GM23338 (cell line): Measurements from ENCODE around the gene FFAR3. TPM values are rescaled to one million over a fixed set of nuclear protein-coding genes. Genes with fewer than 3 reads are reported as not detected.

Source experiments
- ATAC-seq: fragments of 200-7000 bp; cut with Tn5 transposase; 3 replicates; pipeline ENCODE4 v1.9.1; 2020
- DNase-seq: peaks from one replicate; pipeline ENCODE4 v3.0.0-alpha.2; 2015; ENCODE audit warnings: low spot score
- H2AFZ ChIP-seq: fragments of 200-600 bp; sonication (generic); 2 replicates; pipeline ENCODE4 v1.8.0; 2016; ENCODE audit warnings: antibody characterized with exemption, mild to moderate bottlenecking, moderate library complexity
- H3F3A ChIP-seq: fragments of 200-600 bp; sonication (generic); replicated peaks from 2 replicates; pipeline ENCODE4 v1.8.0; 2017; ENCODE audit warnings: antibody characterized with exemption, mixed run types, low read depth
- H3K27ac ChIP-seq: fragments of 200-600 bp; sonication (generic); 2 replicates; pipeline ENCODE4 v1.6.1; 2016; ENCODE audit warnings: low read depth
- H3K27me3 ChIP-seq: fragments of 200-600 bp; sonication (generic); 2 replicates; pipeline ENCODE4 v1.8.0; 2016; ENCODE audit warnings: mild to moderate bottlenecking, mixed run types, moderate library complexity; ENCODE audit not compliant: insufficient read depth
- H3K36me3 ChIP-seq: fragments of 200-600 bp; sonication (generic); 2 replicates; pipeline ENCODE4 v1.8.0; 2016; ENCODE audit warnings: mild to moderate bottlenecking; ENCODE audit not compliant: insufficient read depth
- H3K4me1 ChIP-seq: fragments of 200-600 bp; sonication (generic); 2 replicates; pipeline ENCODE4 v1.8.0; 2016; ENCODE audit warnings: mild to moderate bottlenecking, moderate library complexity; ENCODE audit not compliant: insufficient read depth
- H3K4me2 ChIP-seq: fragments of 200-600 bp; sonication (generic); 2 replicates; pipeline ENCODE4 v1.7.1; 2017; ENCODE audit warnings: mixed run types
- H3K4me3 ChIP-seq: fragments of 200-600 bp; sonication (generic); 2 replicates; pipeline ENCODE4 v1.6.1; 2016; ENCODE audit warnings: mixed run types
- H3K79me2 ChIP-seq: fragments of 200-600 bp; sonication (generic); replicated peaks from 2 replicates; pipeline ENCODE4 v1.8.0; 2017; ENCODE audit warnings: mild to moderate bottlenecking; ENCODE audit not compliant: insufficient read depth
- H3K9me2 ChIP-seq: fragments of 200-600 bp; sonication (generic); 2 replicates; pipeline ENCODE4 v1.8.0; 2017; ENCODE audit not compliant: insufficient read depth
- H4K20me1 ChIP-seq: fragments of 200-600 bp; sonication (generic); replicated peaks from 2 replicates; pipeline ENCODE4 v1.8.0; 2017; ENCODE audit warnings: mild to moderate bottlenecking; ENCODE audit not compliant: insufficient read depth
- H3K27ac Mint-ChIP-seq: 2 replicates; pipeline ENCODE4 v1.8.0; 2020; ENCODE audit warnings: inconsistent platforms, mild to moderate bottlenecking, moderate library complexity, mixed read lengths
- H3K27me3 Mint-ChIP-seq: 3 replicates; pipeline ENCODE4 v1.8.0; 2022; ENCODE audit warnings: low read depth, mild to moderate bottlenecking, moderate library complexity, mixed read lengths, inconsistent platforms; ENCODE audit not compliant: insufficient read depth, poor library complexity
- H3K36me3 Mint-ChIP-seq: 3 replicates; pipeline ENCODE4 v1.8.0; 2021; ENCODE audit warnings: low read depth, mild to moderate bottlenecking, inconsistent platforms, moderate library complexity, mixed read lengths
- H3K4me1 Mint-ChIP-seq: 3 replicates; pipeline ENCODE4 v1.8.0; 2020; ENCODE audit warnings: mild to moderate bottlenecking, inconsistent platforms, mixed read lengths
- H3K4me3 Mint-ChIP-seq: 3 replicates; pipeline ENCODE4 v1.8.0; 2021; ENCODE audit warnings: moderate library complexity, mild to moderate bottlenecking, inconsistent platforms, mixed read lengths
- H3K9me3 Mint-ChIP-seq: 3 replicates; pipeline ENCODE4 v1.8.0; 2020; ENCODE audit warnings: moderate library complexity, mild to moderate bottlenecking, inconsistent platforms, mixed read lengths
- CREB1 ChIP-seq: fragments of 250-450 bp; sonication (Bioruptor Pico); IDR thresholded peaks from 2 replicates; pipeline ENCODE4 v1.5.0; 2020; ENCODE audit warnings: low read depth, mild to moderate bottlenecking, moderate library complexity
- CTCF ChIP-seq, 2 experiments: fragments of 200-600 bp in 1 of 2; sonication (generic) in 1 of 2; conservative IDR thresholded peaks; 2 replicates each; pipeline versions ENCODE4 v1.5.1 to v1.6.1; 2016 to 2017; ENCODE audit warnings: antibody characterized with exemption in 2 of 2, low read depth in 2 of 2, mild to moderate bottlenecking in 2 of 2, moderate library complexity in 1 of 2
- ETS1 ChIP-seq: IDR thresholded peaks from 2 replicates; pipeline ENCODE4 v1.6.1; 2016; ENCODE audit warnings: antibody characterized with exemption
- EZH2 ChIP-seq: fragments of 200-600 bp; sonication (generic); IDR thresholded peaks from one replicate; pipeline ENCODE4 v1.8.0; 2017; ENCODE audit warnings: antibody characterized with exemption, mild to moderate bottlenecking, low read depth; ENCODE audit not compliant: unreplicated experiment
- EZH2phosphoT487 ChIP-seq: fragments of 200-600 bp; sonication (generic); IDR thresholded peaks from one replicate; pipeline ENCODE4 v1.8.1; 2018; ENCODE audit warnings: antibody characterized with exemption; ENCODE audit not compliant: unreplicated experiment
- JUNB ChIP-seq: IDR thresholded peaks from one replicate; pipeline ENCODE4 v1.6.1; 2016; ENCODE audit warnings: antibody characterized with exemption; ENCODE audit not compliant: unreplicated experiment
- POLR2AphosphoS5 ChIP-seq: IDR thresholded peaks from 2 replicates; pipeline ENCODE4 v1.6.1; 2016; ENCODE audit warnings: antibody characterized with exemption, low read depth
- STAT1 ChIP-seq: IDR thresholded peaks from one replicate; pipeline ENCODE4 v1.6.1; 2016; ENCODE audit warnings: antibody characterized with exemption; ENCODE audit not compliant: unreplicated experiment
- ZNF331 ChIP-seq: fragments of 250-450 bp; sonication (Bioruptor Pico); IDR thresholded peaks from 2 replicates; pipeline ENCODE4 v1.5.0; 2020; ENCODE audit warnings: low read depth, mild to moderate bottlenecking, moderate library complexity
- polyA plus RNA-seq: library from polyadenylated mRNA; unstranded; fragments of >200 nt; fragmentation: Nextera tagmentation; extraction: Ambion mirVana; gene quantifications from 2 replicates; pipeline ENCODE4 v1.2.1, GENCODE V29; 2016
- total RNA-seq: library from RNA; depleted of rRNA; stranded (reverse); fragments of >200 nt; shearing (Covaris generic); gene quantifications from 2 replicates; pipeline ENCODE4 v1.2.3, GENCODE V29; 2014
- TF ChIP-seq, protein P1 (sequence below): fragments of 250-450 bp; sonication (Bioruptor Pico); IDR thresholded peaks from 2 replicates; pipeline ENCODE4 v1.5.0; 2020; ENCODE audit warnings: mild to moderate bottlenecking, moderate library complexity
- TF ChIP-seq, protein P2 (sequence below): IDR thresholded peaks from one replicate; pipeline ENCODE4 v1.6.1; 2018; ENCODE audit warnings: antibody characterized with exemption; ENCODE audit not compliant: unreplicated experiment

The FFAR3 gene
- total and polyA plus RNA-seq, 2 experiments from 2014 or later, result 0.35 TPM; not detected in 1

DNA sequence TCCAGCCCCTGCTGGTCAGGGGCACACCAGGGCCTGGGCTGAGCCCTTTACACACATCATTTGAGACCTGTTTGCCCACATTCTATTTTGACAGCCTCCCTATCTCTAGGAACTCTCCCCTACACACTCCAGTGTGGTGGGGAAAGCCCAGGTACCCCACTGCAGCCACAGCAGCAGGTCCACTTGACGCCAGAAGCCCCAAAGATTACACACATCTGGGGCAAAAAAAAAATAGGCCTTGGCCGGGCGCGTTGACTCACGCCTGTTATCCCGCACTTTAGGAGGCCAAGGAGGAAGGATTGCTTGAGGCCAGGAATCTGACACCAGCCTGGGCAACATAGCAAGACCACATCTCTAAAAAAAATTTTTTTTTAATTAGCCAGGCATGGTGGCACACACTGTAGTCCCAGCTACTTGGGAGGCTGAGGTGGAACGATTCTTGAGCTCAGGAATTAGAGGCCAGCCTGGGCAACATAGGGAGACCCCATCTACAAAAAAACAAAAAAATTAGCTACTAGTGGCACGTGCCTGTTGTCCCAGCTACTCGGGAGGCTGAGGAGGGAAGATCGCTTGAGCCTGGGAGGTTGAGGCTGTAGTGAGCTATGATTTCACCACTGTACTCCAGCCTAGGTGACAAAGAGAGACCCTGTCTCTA lies 47.3 kb upstream of the FFAR3 start (continued):
- no peak for TF ChIP-seq EZH2phosphoT487

DNA sequence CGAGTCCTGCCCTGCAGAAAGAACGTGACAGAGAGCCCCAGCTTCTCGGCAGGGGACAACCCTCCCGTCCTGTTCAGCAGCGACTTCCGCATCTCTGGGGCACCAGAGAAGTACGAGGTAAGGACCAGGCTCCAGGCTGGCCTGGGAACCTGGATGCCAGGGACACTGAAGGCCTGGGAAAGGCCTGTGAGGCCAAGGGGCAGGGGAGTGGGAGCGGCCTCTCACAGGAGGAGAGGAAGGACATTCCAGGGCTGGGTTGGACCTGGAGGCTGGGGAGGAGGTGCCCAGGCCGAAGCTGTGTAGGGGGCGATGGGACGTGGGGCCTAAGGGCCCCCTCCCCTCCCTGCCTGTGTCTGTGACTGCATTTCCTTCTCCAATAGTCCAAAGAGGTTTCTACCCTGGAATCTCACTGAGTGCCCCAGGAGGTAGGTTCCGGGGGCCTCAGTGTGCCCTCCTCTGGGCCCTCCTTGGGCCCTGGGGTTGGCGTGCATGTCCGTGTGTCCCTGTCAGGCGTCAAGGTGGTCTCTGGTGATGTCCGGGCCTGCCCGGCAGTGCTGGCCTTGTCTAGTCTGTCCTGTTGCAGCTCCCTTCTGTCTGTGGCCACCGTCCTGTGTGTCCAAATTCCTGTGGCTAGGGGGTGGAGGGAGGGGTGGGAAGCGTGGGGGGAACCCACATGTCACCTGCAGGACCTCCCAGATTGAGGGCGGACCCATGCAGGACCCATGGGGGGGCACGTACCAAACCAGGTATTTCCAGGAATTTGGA lies 46.2 kb upstream of the FFAR3 start:
- Histone ChIP-seq H3K9me2 (no peaks in the 10 kb centered on the region), H3K27me3 (no peaks in the 10 kb centered on the region), H3K4me1 (no peaks in the 10 kb centered on the region), H3K36me3 (no peaks in the 10 kb centered on the region), H4K20me1 (no peaks in the 10 kb centered on the region), H3F3A (no peaks in the 10 kb centered on the region), H3K79me2 (no peaks in the 10 kb centered on the region), H3K4me2 (no peak overlapping the region), H2AFZ (no peak overlapping the region), H3K27ac (no peak overlapping the region), H3K4me3 (no peak overlapping the region)
- ATAC-seq (no peak), DNase-seq (no peak)
- Mint-ChIP-seq H3K27me3 (peaks cover 5% of the 10 kb centered on the region), H3K9me3 (no peaks in the 10 kb centered on the region; the same call in 2 of the 3 replicates), H3K27ac (no peak overlapping the region), H3K36me3 (no peaks in the 10 kb centered on the region), H3K4me3 (no peak overlapping the region), H3K4me1 (no peaks in the 10 kb centered on the region; the same call in 2 of the 3 replicates)
- TF ChIP-seq STAT1, result no peak
- no peak for TF ChIP-seq JUNB
- TF ChIP-seq, protein P1, sequence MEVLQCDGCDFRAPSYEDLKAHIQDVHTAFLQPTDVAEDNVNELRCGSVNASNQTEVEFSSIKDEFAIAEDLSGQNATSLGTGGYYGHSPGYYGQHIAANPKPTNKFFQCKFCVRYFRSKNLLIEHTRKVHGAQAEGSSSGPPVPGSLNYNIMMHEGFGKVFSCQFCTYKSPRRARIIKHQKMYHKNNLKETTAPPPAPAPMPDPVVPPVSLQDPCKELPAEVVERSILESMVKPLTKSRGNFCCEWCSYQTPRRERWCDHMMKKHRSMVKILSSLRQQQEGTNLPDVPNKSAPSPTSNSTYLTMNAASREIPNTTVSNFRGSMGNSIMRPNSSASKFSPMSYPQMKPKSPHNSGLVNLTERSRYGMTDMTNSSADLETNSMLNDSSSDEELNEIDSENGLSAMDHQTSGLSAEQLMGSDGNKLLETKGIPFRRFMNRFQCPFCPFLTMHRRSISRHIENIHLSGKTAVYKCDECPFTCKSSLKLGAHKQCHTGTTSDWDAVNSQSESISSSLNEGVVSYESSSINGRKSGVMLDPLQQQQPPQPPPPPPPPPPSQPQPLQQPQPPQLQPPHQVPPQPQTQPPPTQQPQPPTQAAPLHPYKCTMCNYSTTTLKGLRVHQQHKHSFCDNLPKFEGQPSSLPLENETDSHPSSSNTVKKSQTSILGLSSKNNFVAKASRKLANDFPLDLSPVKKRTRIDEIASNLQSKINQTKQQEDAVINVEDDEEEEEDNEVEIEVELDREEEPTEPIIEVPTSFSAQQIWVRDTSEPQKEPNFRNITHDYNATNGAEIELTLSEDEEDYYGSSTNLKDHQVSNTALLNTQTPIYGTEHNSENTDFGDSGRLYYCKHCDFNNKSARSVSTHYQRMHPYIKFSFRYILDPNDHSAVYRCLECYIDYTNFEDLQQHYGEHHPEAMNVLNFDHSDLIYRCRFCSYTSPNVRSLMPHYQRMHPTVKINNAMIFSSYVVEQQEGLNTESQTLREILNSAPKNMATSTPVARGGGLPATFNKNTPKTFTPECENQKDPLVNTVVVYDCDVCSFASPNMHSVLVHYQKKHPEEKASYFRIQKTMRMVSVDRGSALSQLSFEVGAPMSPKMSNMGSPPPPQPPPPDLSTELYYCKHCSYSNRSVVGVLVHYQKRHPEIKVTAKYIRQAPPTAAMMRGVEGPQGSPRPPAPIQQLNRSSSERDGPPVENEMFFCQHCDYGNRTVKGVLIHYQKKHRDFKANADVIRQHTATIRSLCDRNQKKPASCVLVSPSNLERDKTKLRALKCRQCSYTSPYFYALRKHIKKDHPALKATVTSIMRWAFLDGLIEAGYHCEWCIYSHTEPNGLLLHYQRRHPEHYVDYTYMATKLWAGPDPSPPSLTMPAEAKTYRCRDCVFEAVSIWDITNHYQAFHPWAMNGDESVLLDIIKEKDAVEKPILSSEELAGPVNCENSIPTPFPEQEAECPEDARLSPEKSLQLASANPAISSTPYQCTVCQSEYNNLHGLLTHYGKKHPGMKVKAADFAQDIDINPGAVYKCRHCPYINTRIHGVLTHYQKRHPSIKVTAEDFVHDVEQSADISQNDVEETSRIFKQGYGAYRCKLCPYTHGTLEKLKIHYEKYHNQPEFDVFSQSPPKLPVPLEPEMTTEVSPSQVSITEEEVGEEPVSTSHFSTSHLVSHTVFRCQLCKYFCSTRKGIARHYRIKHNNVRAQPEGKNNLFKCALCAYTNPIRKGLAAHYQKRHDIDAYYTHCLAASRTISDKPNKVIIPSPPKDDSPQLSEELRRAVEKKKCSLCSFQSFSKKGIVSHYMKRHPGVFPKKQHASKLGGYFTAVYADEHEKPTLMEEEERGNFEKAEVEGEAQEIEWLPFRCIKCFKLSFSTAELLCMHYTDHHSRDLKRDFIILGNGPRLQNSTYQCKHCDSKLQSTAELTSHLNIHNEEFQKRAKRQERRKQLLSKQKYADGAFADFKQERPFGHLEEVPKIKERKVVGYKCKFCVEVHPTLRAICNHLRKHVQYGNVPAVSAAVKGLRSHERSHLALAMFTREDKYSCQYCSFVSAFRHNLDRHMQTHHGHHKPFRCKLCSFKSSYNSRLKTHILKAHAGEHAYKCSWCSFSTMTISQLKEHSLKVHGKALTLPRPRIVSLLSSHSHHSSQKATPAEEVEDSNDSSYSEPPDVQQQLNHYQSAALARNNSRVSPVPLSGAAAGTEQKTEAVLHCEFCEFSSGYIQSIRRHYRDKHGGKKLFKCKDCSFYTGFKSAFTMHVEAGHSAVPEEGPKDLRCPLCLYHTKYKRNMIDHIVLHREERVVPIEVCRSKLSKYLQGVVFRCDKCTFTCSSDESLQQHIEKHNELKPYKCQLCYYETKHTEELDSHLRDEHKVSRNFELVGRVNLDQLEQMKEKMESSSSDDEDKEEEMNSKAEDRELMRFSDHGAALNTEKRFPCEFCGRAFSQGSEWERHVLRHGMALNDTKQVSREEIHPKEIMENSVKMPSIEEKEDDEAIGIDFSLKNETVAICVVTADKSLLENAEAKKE (CRISPR knock-in tag), result no peak
- no peak for TF ChIP-seq EZH2phosphoT487
- TF ChIP-seq CREB1, result no peak
- TF ChIP-seq, protein P2, sequence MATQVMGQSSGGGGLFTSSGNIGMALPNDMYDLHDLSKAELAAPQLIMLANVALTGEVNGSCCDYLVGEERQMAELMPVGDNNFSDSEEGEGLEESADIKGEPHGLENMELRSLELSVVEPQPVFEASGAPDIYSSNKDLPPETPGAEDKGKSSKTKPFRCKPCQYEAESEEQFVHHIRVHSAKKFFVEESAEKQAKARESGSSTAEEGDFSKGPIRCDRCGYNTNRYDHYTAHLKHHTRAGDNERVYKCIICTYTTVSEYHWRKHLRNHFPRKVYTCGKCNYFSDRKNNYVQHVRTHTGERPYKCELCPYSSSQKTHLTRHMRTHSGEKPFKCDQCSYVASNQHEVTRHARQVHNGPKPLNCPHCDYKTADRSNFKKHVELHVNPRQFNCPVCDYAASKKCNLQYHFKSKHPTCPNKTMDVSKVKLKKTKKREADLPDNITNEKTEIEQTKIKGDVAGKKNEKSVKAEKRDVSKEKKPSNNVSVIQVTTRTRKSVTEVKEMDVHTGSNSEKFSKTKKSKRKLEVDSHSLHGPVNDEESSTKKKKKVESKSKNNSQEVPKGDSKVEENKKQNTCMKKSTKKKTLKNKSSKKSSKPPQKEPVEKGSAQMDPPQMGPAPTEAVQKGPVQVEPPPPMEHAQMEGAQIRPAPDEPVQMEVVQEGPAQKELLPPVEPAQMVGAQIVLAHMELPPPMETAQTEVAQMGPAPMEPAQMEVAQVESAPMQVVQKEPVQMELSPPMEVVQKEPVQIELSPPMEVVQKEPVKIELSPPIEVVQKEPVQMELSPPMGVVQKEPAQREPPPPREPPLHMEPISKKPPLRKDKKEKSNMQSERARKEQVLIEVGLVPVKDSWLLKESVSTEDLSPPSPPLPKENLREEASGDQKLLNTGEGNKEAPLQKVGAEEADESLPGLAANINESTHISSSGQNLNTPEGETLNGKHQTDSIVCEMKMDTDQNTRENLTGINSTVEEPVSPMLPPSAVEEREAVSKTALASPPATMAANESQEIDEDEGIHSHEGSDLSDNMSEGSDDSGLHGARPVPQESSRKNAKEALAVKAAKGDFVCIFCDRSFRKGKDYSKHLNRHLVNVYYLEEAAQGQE, result no peak
- TF ChIP-seq POLR2AphosphoS5, result no peak
- TF ChIP-seq ZNF331 (CRISPR knock-in tag), result no peak
- no peak for TF ChIP-seq ETS1
- TF ChIP-seq CTCF (conservative IDR thresholded peaks at IDR 0.05; ENCODE audit: low read depth in 2 of 2), result no peak
- TF ChIP-seq EZH2, result no peak
